H54 (cell line): ENCODE data around the gene FUT8.

Source experiments
- DNase-seq: peaks from one replicate; pipeline ENCODE4 v3.0.0; 2011; ENCODE audit warnings: low spot score, mixed read lengths; ENCODE audit not compliant: insufficient read length
- FAIRE-seq: peaks from 3 replicates; lab custom pipeline; 2011; peaks lifted over from hg19 to GRCh38; lab: Jason Lieb, UNC
- POLR2A ChIP-seq: IDR thresholded peaks from 2 replicates; pipeline ENCODE4 v1.6.1; 2011; ENCODE audit warnings: low read depth, mild to moderate bottlenecking, low read length

Gene FUT8

GRCh38 chr14:65478017-65478416 lies 65.5 kb downstream of the FUT8 start:
- TF ChIP-seq POLR2A = no peak
- no peak for FAIRE-seq
- no peak for DNase-seq

DNA sequence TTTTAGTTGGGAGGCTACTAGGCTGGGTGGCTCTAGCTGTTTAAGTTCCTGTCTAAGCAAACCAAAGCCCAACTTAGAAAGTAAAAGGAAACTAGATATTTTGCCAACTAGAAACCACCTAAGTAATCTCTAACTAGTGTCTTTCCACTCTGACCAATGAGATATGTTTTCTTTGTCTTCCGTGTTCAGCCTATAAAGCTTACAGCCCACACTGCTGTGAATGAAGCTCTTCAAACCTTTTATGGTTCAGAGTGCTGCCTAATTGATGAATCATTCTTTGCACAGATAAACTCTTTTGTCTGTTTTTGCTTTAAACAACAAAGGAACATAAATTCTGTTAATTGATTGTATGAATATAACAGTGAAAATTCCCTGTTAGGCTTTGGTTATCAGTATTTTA lies 66.1 kb downstream of the FUT8 start:
- peak; percentile 97 for FAIRE-seq
- TF ChIP-seq POLR2A = no peak

DNA sequence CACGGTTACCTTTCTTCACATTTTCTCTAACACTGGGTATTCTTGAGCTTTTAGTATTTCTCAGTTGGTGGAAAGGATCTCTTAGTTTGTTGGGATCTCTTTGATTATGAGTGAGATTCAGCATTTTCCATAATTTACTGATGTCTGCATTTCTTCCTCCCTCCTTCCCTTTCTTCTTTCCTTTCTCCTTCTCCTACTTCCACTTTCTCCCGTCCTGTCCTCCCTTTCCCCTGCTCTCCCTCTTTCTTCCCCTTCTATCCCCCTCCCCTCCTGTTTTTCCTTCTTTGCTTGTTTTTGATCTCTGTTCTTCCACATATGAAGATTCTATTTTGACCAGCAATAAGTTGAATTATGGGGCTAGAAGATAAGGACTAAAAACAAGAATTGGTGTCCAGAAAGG lies 66.9 kb downstream of the FUT8 start:
- TF ChIP-seq POLR2A = no peak
- no peak for DNase-seq
- FAIRE-seq = peak; percentile 57

More for the DNA sequence above, 66.1 kb downstream of the FUT8 start:
- DNase-seq = no peak

GRCh38 chr14:65482757-65483438 lies 70.4 kb downstream of the FUT8 start:
- no peak for DNase-seq
- peak; percentile 69 for FAIRE-seq
- TF ChIP-seq POLR2A = no peak

GRCh38 chr14:65483647-65484046 lies 71.1 kb downstream of the FUT8 start:
- DNase-seq = no peak
- TF ChIP-seq POLR2A = no peak
- FAIRE-seq = no peak

GRCh38 chr14:65485516-65485915 lies 73.0 kb downstream of the FUT8 start:
- FAIRE-seq (no peak), DNase-seq (no peak)
- no peak for TF ChIP-seq POLR2A

DNA sequence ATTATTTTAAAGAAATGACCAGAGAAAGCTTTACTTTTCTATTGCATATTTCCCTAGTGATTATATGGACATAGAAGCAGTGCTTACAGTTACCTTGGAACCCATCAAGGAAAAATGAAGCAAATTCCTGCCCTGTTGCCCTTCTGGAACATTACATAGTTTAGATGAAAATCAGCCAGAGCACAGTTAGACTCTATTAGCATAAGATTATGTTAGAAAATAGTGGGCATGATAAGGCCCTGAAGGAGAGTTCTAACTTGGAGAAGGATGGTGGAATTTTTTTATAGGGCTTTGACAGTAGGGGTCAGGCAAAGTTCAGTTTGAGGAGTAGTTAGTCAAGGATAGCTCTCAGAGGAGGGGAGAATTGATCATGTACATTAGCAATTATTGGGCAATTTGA lies 74.3 kb downstream of the FUT8 start:
- no peak for FAIRE-seq

GRCh38 chr14:65487783-65488494 lies 75.4 kb downstream of the FUT8 start:
- TF ChIP-seq POLR2A = no peak
- FAIRE-seq = peak; percentile 57
- DNase-seq = no peak

More for the DNA sequence above, 74.3 kb downstream of the FUT8 start:
- no peak for TF ChIP-seq POLR2A
- no peak for DNase-seq

DNA sequence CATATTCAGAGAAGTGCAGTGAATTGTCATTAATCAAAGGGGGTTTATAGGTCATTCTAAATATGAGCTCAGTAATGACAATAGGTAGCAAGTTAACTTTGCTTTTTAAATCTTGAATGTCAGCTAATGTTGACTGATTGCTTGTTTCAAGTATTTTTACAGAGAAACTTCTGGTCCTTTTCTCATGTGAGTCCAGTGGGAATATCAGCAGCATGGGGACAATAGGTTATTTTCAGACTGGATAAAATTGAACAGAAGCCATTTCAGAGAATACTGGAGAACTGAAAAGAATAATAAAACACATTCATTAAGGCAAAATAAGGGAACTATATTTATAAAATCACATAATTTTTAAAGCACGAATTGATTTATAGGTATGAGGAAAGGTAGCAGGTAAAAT lies 78.7 kb downstream of the FUT8 start:
- DNase-seq (no peak), FAIRE-seq (no peak)
- no peak for TF ChIP-seq POLR2A

DNA sequence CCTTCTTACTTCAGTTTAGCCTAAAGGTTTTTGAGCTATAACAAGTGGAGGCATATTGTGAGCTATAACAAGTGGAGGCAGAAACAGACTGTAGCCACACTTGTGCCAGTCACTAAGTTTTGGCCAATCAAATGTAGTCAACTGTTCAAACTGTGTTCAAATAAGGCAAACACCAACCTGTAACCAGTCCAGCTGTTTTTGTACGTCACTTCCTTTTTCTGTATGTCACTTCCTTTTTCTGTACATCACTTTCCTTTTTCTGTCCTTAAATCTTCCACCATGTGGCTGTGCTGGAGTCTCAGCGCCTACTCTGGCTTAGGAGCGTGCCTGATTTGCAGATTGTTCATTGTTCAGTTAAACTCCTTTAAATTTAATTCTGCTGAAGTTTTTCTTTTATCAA lies 79.7 kb downstream of the FUT8 start:
- TF ChIP-seq POLR2A = no peak
- FAIRE-seq (peak; percentile 41), DNase-seq (no peak)

GRCh38 chr14:65495196-65495595 lies 82.7 kb downstream of the FUT8 start:
- peak; percentile 62 for FAIRE-seq
- no peak for TF ChIP-seq POLR2A

GRCh38 chr14:65496178-65496993 lies 83.9 kb downstream of the FUT8 start:
- FAIRE-seq (no peak), DNase-seq (no peak)
- no peak for TF ChIP-seq POLR2A

More at GRCh38 chr14:65495196-65495595, 82.7 kb downstream of the FUT8 start:
- DNase-seq = no peak

GRCh38 chr14:65499138-65499537 lies 86.6 kb downstream of the FUT8 start:
- DNase-seq (no peak), FAIRE-seq (no peak)
- no peak for TF ChIP-seq POLR2A

DNA sequence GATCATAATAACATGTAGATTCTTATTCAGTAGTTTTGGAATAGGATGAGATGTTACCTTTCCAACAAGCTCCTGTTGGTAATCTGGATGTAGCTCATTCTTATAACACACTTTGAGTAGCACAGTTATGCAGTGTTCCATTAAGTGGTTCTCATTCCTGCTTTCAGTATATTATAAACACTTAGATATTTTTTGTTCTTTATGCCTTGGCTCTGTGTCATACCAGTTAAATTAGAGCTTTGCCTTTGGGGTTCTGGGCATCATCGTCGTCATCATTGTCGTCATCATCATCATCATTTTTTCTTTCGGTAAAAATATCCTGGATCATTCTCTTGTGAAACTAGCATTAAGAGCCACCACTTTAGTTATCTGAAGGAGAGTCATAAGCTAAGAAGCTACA lies 87.5 kb downstream of the FUT8 start:
- DNase-seq = no peak
- no peak for FAIRE-seq
- TF ChIP-seq POLR2A = no peak

GRCh38 chr14:65501328-65501727 lies 88.8 kb downstream of the FUT8 start:
- peak; percentile 58 for FAIRE-seq
- DNase-seq = no peak
- TF ChIP-seq POLR2A = no peak
